ENCODE results near the gene OVOL2. TPM values are rescaled to one million over a fixed set of nuclear protein-coding genes. Genes with fewer than 3 reads are reported as not detected.
"Not testable (repeated sequence)": the region's sequence is repeated elsewhere in the genome, so short reads cannot be mapped to it uniquely, and the experiment has no call there.

The OVOL2 gene
- total and polyA plus RNA-seq, 2 donors (not counting 1 experiment from before 2014, with no cell fraction given) = not detected

GRCh38 chr20:18031050-18031449, 26.7 kb downstream of the OVOL2 start:
- CTCF ChIA-PET = no interaction called here
- POLR2A ChIA-PET = no interaction called here
- no peak overlapping the region for H3K4me3 Mint-ChIP-seq
- no peak overlapping the region for H3K27ac Mint-ChIP-seq
- H3K27me3 ChIP-seq (replicated peaks in 1 of 4; ENCODE audit: control extremely low read depth in 1 of 4, control insufficient read depth in 3 of 4, insufficient read depth in 4 of 4, low read length in 3 of 4) = no peaks in the 10 kb centered on the region
- H4K20me1 ChIP-seq (ENCODE audit: control insufficient read depth, insufficient read depth, low read length, poor library complexity, severe bottlenecking) = no peaks in the 10 kb centered on the region
- no peaks in the 10 kb centered on the region for H3K79me2 ChIP-seq (ENCODE audit: control insufficient read depth, insufficient read depth, low read length)
- H3K9me3 ChIP-seq (ENCODE audit: control extremely low read depth in 1 of 3, control insufficient read depth in 2 of 3, insufficient read depth in 1 of 3, low read length in 2 of 3) = no peaks in the 10 kb centered on the region
- no peaks in the 10 kb centered on the region for H3K9me3 Mint-ChIP-seq (ENCODE audit: insufficient read depth)
- peaks cover 17% of the 10 kb centered on the region for H3K27me3 Mint-ChIP-seq
- DNase-seq (no peak), ATAC-seq (ENCODE audit: low read depth) (no peak)
- intact Hi-C loops (cut with micrococcal nuclease) = no loop called here
- H3K9ac ChIP-seq (ENCODE audit: low read length) = no peak overlapping the region
- H3K4me3 ChIP-seq (ENCODE audit: control extremely low read depth in 1 of 5, extremely low read depth in 1 of 5, insufficient read depth in 1 of 5, low read depth in 2 of 5, low read length in 4 of 5) = no peak overlapping the region
- no peaks in the 10 kb centered on the region for H3K4me1 Mint-ChIP-seq
- H3K27ac ChIP-seq (ENCODE audit: low read length in 2 of 2) = no peak overlapping the region
- no peak overlapping the region for H2AFZ ChIP-seq (ENCODE audit: insufficient read depth, low read depth, low read length, poor library complexity, severe bottlenecking)
- H3K36me3 ChIP-seq (replicated peaks in 1 of 2; ENCODE audit: control extremely low read depth in 1 of 2, control insufficient read depth in 1 of 2, extremely low read depth in 1 of 2, insufficient read depth in 2 of 2, low read length in 1 of 2) = no peaks in the 10 kb centered on the region
- H3K4me1 ChIP-seq (ENCODE audit: control insufficient read depth in 2 of 2, insufficient read depth in 2 of 2, low read length in 2 of 2) = no peaks in the 10 kb centered on the region
- WGBS (ENCODE audit: insufficient coverage) = 94% methylated on average over 14 of the region's 15 CpGs
- TF ChIP-seq CTCF (IDR thresholded peaks at IDR 0.05) (no peak), EZH2 (IDR thresholded peaks at IDR 0.05; ENCODE audit: borderline replicate concordance, insufficient read depth, low read depth, low read length, poor library complexity, severe bottlenecking) (no peak)
- H3K4me2 ChIP-seq (replicated peaks; ENCODE audit: low read depth, low read length, poor library complexity, severe bottlenecking) = no peak overlapping the region

GRCh38 chr20:18030020-18030419, 27.7 kb downstream of the OVOL2 start:
- Mint-ChIP-seq H3K4me1 (no peaks in the 10 kb centered on the region), H3K9me3 (ENCODE audit: insufficient read depth) (no peaks in the 10 kb centered on the region), H3K27ac (no peak overlapping the region), H3K27me3 (peaks cover 16% of the 10 kb centered on the region), H3K4me3 (no peak overlapping the region)
- CTCF ChIA-PET = no interaction called here
- Histone ChIP-seq H3K27me3 (replicated peaks in 1 of 4; ENCODE audit: control extremely low read depth in 1 of 4, control insufficient read depth in 3 of 4, insufficient read depth in 4 of 4, low read length in 3 of 4) (peaks cover 0 to 3% (median 0%) of the 10 kb centered on the region in 4 experiments), H3K79me2 (ENCODE audit: control insufficient read depth, insufficient read depth, low read length) (no peaks in the 10 kb centered on the region), H3K9ac (ENCODE audit: low read length) (no peak overlapping the region), H4K20me1 (ENCODE audit: control insufficient read depth, insufficient read depth, low read length, poor library complexity, severe bottlenecking) (no peaks in the 10 kb centered on the region), H3K4me3 (ENCODE audit: control extremely low read depth in 1 of 5, extremely low read depth in 1 of 5, insufficient read depth in 1 of 5, low read depth in 2 of 5, low read length in 4 of 5) (no peak overlapping the region), H3K9me3 (ENCODE audit: control extremely low read depth in 1 of 3, control insufficient read depth in 2 of 3, insufficient read depth in 1 of 3, low read length in 2 of 3) (no peaks in the 10 kb centered on the region), H3K36me3 (replicated peaks in 1 of 2; ENCODE audit: control extremely low read depth in 1 of 2, control insufficient read depth in 1 of 2, extremely low read depth in 1 of 2, insufficient read depth in 2 of 2, low read length in 1 of 2) (no peaks in the 10 kb centered on the region), H2AFZ (ENCODE audit: insufficient read depth, low read depth, low read length, poor library complexity, severe bottlenecking) (peak overlapping the region; percentile 6), H3K27ac (ENCODE audit: low read length in 2 of 2) (no peak overlapping the region), H3K4me2 (replicated peaks; ENCODE audit: low read depth, low read length, poor library complexity, severe bottlenecking) (no peak overlapping the region), H3K4me1 (ENCODE audit: control insufficient read depth in 2 of 2, insufficient read depth in 2 of 2, low read length in 2 of 2) (no peaks in the 10 kb centered on the region)
- POLR2A ChIA-PET = no interaction called here
- no peak for DNase-seq
- 95% methylated on average over 7 of the region's 8 CpGs for WGBS (ENCODE audit: insufficient coverage)
- intact Hi-C loops (cut with micrococcal nuclease) = no loop called here
- no peak for TF ChIP-seq CTCF (IDR thresholded peaks at IDR 0.05)
- no peak for TF ChIP-seq EZH2 (IDR thresholded peaks at IDR 0.05; ENCODE audit: borderline replicate concordance, insufficient read depth, low read depth, low read length, poor library complexity, severe bottlenecking)
- ATAC-seq (ENCODE audit: low read depth) = no peak

- H3K4me1 Mint-ChIP-seq; H3K27ac Mint-ChIP-seq; H3K27me3 ChIP-seq (replicated peaks in 1 of 4; ENCODE audit: control extremely low read depth in 1 of 4, control insufficient read depth in 3 of 4, insufficient read depth in 4 of 4, low read length in 3 of 4); H4K20me1 ChIP-seq (ENCODE audit: control insufficient read depth, insufficient read depth, low read length, poor library complexity, severe bottlenecking); H3K9ac ChIP-seq (ENCODE audit: low read length); H3K4me3 Mint-ChIP-seq; H3K79me2 ChIP-seq (ENCODE audit: control insufficient read depth, insufficient read depth, low read length); H3K27ac ChIP-seq (ENCODE audit: low read length in 2 of 2); H3K4me3 ChIP-seq (ENCODE audit: control extremely low read depth in 1 of 5, extremely low read depth in 1 of 5, insufficient read depth in 1 of 5, low read depth in 2 of 5, low read length in 4 of 5); H3K36me3 ChIP-seq (replicated peaks in 1 of 2; ENCODE audit: control extremely low read depth in 1 of 2, control insufficient read depth in 1 of 2, extremely low read depth in 1 of 2, insufficient read depth in 2 of 2, low read length in 1 of 2); intact Hi-C loops (cut with micrococcal nuclease); CTCF ChIA-PET; ATAC-seq (ENCODE audit: low read depth); DNase-seq; H2AFZ ChIP-seq (ENCODE audit: insufficient read depth, low read depth, low read length, poor library complexity, severe bottlenecking); H3K4me2 ChIP-seq (replicated peaks; ENCODE audit: low read depth, low read length, poor library complexity, severe bottlenecking); H3K9me3 Mint-ChIP-seq (ENCODE audit: insufficient read depth); H3K9me3 ChIP-seq (ENCODE audit: control extremely low read depth in 1 of 3, control insufficient read depth in 2 of 3, insufficient read depth in 1 of 3, low read length in 2 of 3); POLR2A ChIA-PET; H3K4me1 ChIP-seq (ENCODE audit: control insufficient read depth in 2 of 2, insufficient read depth in 2 of 2, low read length in 2 of 2): not testable (repeated sequence)
- WGBS (ENCODE audit: insufficient coverage) = 94% methylated on average over 6 of the region's 7 CpGs
- peaks cover 10% of the 10 kb centered on the region for H3K27me3 Mint-ChIP-seq
Measured at GRCh38 chr20:18027011-18027410, 30.7 kb downstream of the OVOL2 start.
